Activated CD8-positive, alpha-beta memory T cell treated with anti-CD3 and anti-CD28 coated beads, Interleukin-2, amount 50 U/mL, for 1 hour (primary cell): ENCODE data around the gene THRB.

ENCODE experiments used
- DNase-seq: peaks from one replicate; pipeline ENCODE4 v3.0.0-alpha.2; 2020; ENCODE audit errors: extremely low read depth

THRB gene

GRCh38 chr3:24490151-24490550, 4.5 kb downstream of the THRB start:
- no peak for DNase-seq

GRCh38 chr3:24487325-24488262, 7.1 kb downstream of the THRB start:
- DNase-seq: no peak

GRCh38 chr3:24485511-24485910, 9.1 kb downstream of the THRB start:
- no peak for DNase-seq

- DNase-seq: no peak
These were observed 10.8 kb downstream of the THRB start for GRCh38 chr3:24483873-24484272.

GRCh38 chr3:24482096-24482705, 12.4 kb downstream of the THRB start:
- no peak for DNase-seq

GRCh38 chr3:24481193-24481592, 13.5 kb downstream of the THRB start:
- DNase-seq: no peak

GRCh38 chr3:24480497-24480896, 14.2 kb downstream of the THRB start:
- no peak for DNase-seq

- DNase-seq: no peak
These were observed 14.8 kb downstream of the THRB start for GRCh38 chr3:24479816-24480215.

GRCh38 chr3:24476871-24477656, 17.6 kb downstream of the THRB start:
- no peak for DNase-seq

- no peak for DNase-seq
These were observed 18.7 kb downstream of the THRB start for GRCh38 chr3:24475925-24476324.

- DNase-seq: no peak
These were observed 19.8 kb downstream of the THRB start for GRCh38 chr3:24474862-24475261.

- DNase-seq: no peak
These were observed 22.3 kb downstream of the THRB start for GRCh38 chr3:24472358-24472757.

- no peak for DNase-seq
These were observed 23.2 kb downstream of the THRB start for GRCh38 chr3:24471486-24471885.

- no peak for DNase-seq
These were observed 24.4 kb downstream of the THRB start for GRCh38 chr3:24470277-24470676.

GRCh38 chr3:24464389-24464788, 30.3 kb downstream of the THRB start:
- DNase-seq: no peak

GRCh38 chr3:24462737-24463136, 31.9 kb downstream of the THRB start:
- DNase-seq: no peak

GRCh38 chr3:24460974-24461373, 33.7 kb downstream of the THRB start:
- DNase-seq: no peak

GRCh38 chr3:24457719-24458118, 36.9 kb downstream of the THRB start:
- no peak for DNase-seq

- no peak for DNase-seq
These were observed 39.8 kb downstream of the THRB start for GRCh38 chr3:24454856-24455255.

- DNase-seq: no peak
These were observed 40.3 kb downstream of the THRB start for GRCh38 chr3:24454393-24454792.

GRCh38 chr3:24451461-24452099, 43.1 kb downstream of the THRB start:
- DNase-seq: no peak
